Stimulated activated CD8-positive, alpha-beta memory T cell treated with anti-CD3 and anti-CD28 coated beads, Interleukin-15, amount 100 ng/mL, for 1 hour (primary cell): ENCODE results near the gene VPS37C.
"Not testable (repeated sequence)": the region's sequence is repeated elsewhere in the genome, so short reads cannot be mapped to it uniquely, and the experiment has no call there.

Experiments
- DNase-seq: peaks from one replicate; pipeline ENCODE4 v3.0.0-alpha.2; 2020; ENCODE audit warnings: low read depth

VPS37C gene

GRCh38 chr11:61174949-61175348 lies 13.7 kb upstream of the VPS37C start:
- DNase-seq = no peak

GRCh38 chr11:61174273-61174672 lies 13.0 kb upstream of the VPS37C start:
- no peak for DNase-seq

GRCh38 chr11:61173456-61173855 lies 12.2 kb upstream of the VPS37C start:
- DNase-seq = no peak

- no peak for DNase-seq
Measured at GRCh38 chr11:61172888-61173287, 11.7 kb upstream of the VPS37C start.

- DNase-seq = no peak
Measured at GRCh38 chr11:61172356-61172755, 11.1 kb upstream of the VPS37C start.

GRCh38 chr11:61171907-61172306 lies 10.7 kb upstream of the VPS37C start:
- no peak for DNase-seq

GRCh38 chr11:61170566-61170965 lies 9.3 kb upstream of the VPS37C start:
- no peak for DNase-seq

- no peak for DNase-seq
Measured at GRCh38 chr11:61168800-61169199, 7.6 kb upstream of the VPS37C start.

GRCh38 chr11:61168042-61168688 lies 6.9 kb upstream of the VPS37C start:
- DNase-seq = no peak

- DNase-seq = not testable (repeated sequence)
Measured at GRCh38 chr11:61166331-61166730, 5.1 kb upstream of the VPS37C start.

GRCh38 chr11:61165785-61166184 lies 4.6 kb upstream of the VPS37C start:
- DNase-seq = not testable (repeated sequence)

GRCh38 chr11:61164606-61165424 lies 3.6 kb upstream of the VPS37C start:
- no peak for DNase-seq

GRCh38 chr11:61163714-61164605 lies 2.7 kb upstream of the VPS37C start:
- DNase-seq = no peak

- no peak for DNase-seq
Measured at GRCh38 chr11:61163021-61163420, 1.8 kb upstream of the VPS37C start.

GRCh38 chr11:61162092-61162941 lies 1.1 kb upstream of the VPS37C start:
- no peak for DNase-seq

- no peak for DNase-seq
Measured at GRCh38 chr11:61160487-61161189, 588 bp downstream of the VPS37C start.

- DNase-seq = no peak
Measured at GRCh38 chr11:61158691-61159381, 2.4 kb downstream of the VPS37C start.

GRCh38 chr11:61157743-61158142 lies 3.5 kb downstream of the VPS37C start:
- DNase-seq = no peak

GRCh38 chr11:61155741-61156140 lies 5.5 kb downstream of the VPS37C start:
- no peak for DNase-seq

GRCh38 chr11:61155312-61155711 lies 5.9 kb downstream of the VPS37C start:
- DNase-seq = no peak
